GM12873 (cell line): ENCODE measurements around the gene FKBP6.

ENCODE experiments used
- TF ChIP-seq, protein P1 (sequence below): IDR thresholded peaks from 2 replicates; pipeline ENCODE4 v1.5.1; 2012; ENCODE audit warnings: low read depth, mild to moderate bottlenecking, moderate library complexity, low read length, control low read depth; ENCODE audit not compliant: insufficient read depth; ENCODE audit errors: missing control alignments

FKBP6 gene

DNA sequence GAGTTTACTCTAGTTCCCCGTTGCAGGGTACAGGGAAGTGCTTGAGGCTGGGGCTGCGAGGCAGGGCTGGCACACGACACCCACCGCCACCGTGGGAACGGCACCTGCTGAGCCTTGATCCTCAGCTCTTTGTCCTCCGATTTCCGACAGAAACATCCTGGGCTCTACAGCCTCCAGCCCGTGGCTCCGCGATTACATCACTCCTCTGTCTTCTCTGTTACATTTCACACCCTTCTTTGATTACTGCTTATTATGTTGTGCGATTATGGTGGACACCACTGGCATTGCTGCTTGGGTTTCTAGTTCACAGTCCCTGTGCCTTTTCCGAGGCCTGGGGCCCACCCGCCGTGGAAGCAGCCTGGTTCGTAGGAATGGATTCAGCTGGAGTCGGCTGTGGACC is 26.9 kb downstream of the FKBP6 start:
- TF ChIP-seq, protein P1, sequence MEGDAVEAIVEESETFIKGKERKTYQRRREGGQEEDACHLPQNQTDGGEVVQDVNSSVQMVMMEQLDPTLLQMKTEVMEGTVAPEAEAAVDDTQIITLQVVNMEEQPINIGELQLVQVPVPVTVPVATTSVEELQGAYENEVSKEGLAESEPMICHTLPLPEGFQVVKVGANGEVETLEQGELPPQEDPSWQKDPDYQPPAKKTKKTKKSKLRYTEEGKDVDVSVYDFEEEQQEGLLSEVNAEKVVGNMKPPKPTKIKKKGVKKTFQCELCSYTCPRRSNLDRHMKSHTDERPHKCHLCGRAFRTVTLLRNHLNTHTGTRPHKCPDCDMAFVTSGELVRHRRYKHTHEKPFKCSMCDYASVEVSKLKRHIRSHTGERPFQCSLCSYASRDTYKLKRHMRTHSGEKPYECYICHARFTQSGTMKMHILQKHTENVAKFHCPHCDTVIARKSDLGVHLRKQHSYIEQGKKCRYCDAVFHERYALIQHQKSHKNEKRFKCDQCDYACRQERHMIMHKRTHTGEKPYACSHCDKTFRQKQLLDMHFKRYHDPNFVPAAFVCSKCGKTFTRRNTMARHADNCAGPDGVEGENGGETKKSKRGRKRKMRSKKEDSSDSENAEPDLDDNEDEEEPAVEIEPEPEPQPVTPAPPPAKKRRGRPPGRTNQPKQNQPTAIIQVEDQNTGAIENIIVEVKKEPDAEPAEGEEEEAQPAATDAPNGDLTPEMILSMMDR, result no peak

GRCh38 chr7:73356159-73356558 is 28.2 kb downstream of the FKBP6 start:
- TF ChIP-seq, protein P1, result no peak

DNA sequence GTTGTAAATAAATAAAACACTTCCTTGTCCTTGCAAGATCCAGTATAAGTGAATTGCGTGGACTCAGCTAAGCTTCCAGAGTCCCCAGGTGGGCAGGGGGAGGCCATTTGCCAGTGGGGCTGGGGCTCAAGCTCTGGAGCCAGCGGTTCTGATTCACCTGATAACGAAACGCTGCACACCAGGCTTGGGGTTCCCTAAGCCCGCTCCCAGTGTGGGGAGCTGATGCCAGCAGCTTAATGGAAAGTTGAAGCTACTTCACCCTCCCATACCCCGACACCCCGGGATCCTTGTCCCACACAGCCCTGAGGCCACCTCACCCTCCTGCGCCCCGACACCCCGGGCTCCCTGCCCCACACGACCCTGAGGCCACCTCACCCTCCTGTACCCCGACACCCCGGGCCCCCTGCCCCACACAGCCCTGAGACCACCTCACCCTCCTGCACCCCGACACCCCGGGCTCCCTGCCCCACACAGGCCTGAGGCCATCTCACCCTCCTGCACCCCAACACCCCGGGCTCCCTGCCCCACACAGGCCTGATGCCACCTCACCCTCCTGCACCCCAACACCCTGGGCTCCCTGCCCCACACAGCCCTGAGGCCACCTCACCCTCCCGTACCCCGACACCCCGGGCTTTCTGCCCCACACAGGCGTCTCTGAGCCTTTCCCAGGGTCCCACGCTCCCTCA is 30.8 kb downstream of the FKBP6 start:
- TF ChIP-seq, protein P1, result no peak

- TF ChIP-seq, protein P1, result no peak
Observed at GRCh38 chr7:73359306-73359705, 31.3 kb downstream of the FKBP6 start.

GRCh38 chr7:73359746-73360375 is 31.9 kb downstream of the FKBP6 start:
- TF ChIP-seq, protein P1, result no peak

DNA sequence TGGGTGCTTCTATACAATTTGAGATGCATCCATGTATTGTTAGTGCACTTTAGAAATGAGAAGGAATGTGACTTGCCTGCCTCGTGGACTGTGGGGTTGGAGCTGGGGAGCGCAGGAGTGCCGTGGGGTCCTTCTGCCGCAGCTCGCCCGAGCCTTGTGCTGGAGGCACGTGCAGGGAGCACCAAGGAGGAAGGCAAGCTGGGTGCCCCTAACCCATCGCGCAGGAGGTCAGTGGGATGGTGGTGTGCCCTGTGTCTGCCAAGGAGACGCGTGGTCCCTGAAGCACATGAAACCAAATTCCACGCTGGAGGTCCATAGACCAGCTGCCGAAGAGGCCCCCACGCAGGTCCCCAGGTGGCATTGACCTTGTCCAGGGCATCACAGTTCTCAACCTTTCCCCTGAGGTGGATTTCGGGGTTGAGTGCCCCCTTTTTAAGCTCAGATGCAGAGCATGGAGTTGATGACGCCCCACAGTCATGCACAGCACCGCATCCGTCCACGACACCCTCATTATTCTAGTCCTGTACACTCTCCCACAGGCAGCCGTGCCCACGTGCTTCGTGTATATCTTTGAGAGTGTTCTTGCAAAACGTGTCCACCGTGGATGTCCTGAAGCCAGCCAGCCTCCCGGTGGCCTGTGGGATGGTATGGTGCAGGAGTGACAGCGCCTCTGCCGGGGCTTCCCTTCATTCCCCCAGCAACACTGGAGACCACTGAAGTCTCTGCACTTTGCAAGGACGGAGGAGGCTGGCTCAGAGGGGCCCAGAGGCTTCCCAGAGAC is 35.5 kb downstream of the FKBP6 start:
- TF ChIP-seq, protein P1, result no peak
